ENCODE results near the gene LRBA.

Gene LRBA

DNA sequence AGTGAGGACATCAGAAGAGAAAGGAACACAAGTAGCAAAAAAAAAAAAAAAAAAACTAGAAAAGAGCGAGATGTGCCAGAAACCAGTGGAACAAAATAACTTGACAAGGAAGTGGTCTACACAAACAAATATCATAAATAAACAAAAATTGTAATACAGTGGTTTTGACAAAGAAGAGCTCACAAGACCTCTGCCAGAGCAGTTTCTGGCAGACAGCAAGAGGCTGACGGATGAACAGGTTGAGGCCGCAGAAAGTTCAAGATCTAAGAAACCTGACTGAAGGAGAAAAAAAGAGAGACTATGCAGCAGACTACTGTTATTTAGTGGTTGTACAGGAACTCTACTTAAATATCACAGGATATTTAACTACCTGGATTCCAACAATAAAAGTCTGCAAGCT is 367.0 kb downstream of the LRBA start:
- no peak for DNase-seq

DNA sequence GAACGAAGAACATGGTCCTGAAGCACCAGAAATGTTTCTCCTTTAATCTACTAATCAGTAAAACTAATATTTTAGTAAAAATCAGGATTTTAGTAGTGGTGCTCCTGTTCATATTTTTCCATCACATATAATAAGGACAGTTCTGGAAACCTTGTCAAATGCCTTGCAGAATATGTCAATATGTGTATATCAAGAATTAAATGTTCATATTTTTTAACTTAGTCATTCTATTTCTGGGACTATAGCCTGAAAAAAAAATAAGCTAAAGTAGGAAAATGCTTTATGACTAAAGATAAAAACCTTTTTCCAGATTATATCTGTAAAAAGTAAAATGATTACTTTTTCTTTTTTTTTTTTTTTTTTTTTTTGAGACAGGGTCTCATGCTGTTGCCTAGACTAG is 368.1 kb downstream of the LRBA start:
- no peak for DNase-seq

DNA sequence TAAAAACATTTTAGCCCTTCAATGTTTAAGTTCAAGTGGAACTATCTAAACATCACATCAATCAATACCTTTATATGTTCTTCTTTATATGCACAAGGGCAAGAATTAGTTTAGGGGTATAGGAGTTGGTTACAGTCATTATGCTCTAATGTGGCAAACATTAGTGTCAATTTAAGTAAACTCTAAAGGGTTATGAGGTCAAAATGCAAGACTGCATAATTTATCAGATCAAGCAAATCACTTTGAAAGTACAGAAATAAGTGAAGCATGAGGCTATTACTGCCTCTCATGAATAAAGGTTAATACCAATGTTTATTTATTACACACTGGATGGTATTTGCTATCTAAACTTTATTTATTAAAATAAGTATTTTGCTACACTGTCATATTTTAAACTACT is 373.5 kb downstream of the LRBA start:
- no peak for DNase-seq

DNA sequence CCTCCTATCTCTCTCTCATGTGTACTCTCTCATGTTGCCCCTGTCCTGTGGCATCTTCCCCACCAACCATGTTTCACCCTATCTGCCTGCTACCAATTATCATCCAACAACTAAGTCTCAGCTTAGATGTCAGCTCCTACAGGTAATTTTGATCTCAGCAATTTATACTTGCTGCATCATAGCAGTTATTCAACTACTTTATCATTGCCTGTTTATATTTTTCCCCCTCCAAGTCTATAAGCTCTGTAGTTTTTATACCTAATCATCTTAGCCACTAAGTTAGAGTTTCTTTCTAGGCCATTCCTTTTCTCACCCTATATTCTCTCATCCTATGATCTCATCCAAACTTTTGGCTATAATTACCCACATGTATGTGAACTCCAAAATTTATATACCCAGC is 382.4 kb downstream of the LRBA start:
- no peak for DNase-seq

DNA sequence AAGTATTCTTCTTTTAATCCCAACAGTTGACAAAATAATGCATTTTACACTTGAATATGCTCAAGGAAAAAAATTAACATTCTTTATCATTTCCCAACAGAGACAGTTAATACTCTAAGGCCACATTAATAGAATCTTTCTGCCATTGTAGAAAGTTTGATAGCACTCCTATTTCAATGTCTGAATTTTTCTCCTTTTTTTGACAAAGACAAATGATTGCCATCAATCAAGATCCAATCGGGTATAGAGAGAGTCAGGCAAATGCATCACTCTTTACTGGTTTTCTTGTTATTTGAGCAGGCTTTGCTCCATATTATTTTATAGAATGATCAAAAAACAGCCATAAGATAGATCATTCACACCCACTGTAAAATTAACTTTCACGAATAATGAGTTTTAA is 387.0 kb downstream of the LRBA start:
- DNase-seq, result no peak

DNA sequence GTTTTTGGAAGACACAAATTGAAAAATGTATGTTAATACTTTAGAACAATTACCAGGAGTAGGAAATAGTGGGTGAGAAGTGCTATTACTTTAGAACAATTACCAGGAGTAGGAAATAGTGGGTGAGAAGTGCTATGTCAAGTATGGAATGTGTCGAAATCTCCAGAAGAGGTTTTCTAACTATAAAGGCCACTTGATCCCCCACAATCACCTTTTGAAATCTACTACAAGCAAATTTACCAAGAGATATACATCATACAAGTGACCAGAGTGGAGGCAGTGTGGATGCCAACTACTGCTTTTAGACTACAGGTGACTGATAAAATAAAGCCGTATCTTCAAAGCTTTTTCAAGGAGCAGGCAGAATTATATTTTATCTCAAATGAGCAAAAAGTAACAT is 390.1 kb downstream of the LRBA start:
- DNase-seq, result no peak

DNA sequence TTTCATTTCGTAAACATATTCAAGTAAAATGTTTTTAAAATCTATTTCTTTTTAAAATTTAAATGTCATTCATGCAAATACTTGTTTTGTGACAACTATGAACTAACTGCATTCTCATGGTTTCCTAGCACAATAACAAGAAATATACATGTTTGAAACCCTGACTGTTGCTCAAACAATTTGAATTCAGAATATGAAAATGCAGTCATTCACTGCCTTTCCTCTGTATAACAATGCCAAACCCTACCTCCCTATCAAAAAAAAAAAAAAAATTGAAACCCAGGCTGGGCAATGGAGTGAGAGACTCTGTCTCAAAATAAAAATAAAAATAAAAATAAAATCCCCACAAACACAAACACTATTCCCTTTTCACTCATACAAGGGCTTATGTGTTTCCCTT is 391.0 kb downstream of the LRBA start:
- DNase-seq, result no peak

DNA sequence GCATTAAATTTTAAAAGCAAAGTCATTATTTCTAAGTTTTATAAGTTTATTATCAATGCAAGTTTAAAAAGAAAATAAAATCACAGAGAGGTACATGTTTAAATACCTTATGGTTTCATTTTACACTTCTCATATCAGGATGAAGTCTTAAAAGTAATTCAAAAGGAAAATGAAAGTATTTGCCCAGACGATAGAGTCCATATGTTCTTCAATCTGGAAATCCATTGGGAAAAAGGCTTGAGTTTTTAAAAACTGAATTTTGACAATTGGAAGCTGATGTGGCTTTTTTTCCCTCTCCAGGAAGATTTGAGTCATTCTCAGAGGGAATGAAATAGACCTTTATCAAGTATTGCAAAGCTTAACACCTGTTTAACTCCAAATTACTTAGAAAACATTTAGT is 396.0 kb downstream of the LRBA start:
- DNase-seq, result no peak

DNA sequence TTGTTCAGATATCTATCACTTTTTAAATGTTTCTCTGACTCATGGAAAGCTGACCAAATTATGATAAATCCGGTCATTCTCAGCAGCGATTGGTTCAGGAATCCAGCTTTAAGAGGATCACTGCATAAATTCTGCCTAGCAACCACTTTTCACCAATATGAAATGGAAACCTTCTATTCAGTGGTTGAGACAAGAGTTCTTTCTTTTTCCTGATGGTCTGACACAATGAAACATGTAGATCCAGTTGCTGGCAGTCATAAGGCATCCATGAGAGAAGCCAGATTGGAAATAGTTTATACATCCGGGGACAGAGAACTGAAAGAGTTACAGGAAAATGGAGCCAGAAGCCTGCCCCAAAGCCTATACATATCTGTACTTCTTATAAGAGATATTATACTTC is 406.0 kb downstream of the LRBA start:
- DNase-seq, result no peak

DNA sequence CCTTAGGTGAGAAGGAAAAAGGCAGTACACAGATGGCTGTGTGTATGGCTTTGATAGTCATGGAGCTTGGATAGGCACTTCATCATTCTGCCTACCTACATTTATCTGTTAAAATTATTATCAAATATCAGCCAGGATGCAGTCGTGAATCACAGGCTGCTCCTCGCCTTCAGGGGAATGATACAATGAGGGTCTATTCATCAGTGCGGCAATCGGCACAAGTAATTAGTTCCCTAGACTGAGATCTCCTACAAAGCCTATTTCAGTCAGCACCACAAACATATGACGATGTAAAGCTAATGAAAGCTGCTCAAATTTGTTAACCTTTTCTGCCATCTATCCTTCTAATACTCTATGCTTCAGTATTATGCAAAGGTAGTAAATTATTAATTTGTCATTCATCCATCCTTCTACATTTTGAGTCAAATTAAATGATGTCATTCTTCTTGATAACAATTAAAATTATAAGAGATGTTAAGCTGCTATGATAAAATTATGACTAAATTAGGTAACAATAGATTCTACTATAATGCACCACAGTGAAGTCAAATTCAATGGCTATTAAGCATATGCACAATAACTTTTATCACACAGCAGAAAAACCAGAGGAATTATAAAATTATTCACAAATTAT is 414.2 kb downstream of the LRBA start:
- DNase-seq, result no peak

DNA sequence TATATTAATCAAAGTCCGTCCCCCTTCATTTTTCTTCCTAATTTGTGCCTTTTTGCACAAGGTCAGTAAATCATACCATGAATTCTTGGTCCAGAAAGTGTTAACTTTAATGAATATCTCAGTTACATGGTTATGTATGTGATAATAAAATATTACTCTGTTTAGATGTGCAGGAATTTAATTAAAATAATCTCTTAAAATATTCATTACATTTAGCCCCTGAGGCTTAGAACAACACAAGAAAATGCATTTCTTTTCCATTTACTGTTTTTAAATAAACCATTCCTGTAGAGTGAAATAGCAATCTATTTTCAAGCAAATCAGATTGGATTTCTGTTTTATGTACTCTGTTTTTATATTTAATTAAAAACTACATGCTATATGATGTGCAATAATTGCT is 415.5 kb downstream of the LRBA start:
- no peak for DNase-seq

DNA sequence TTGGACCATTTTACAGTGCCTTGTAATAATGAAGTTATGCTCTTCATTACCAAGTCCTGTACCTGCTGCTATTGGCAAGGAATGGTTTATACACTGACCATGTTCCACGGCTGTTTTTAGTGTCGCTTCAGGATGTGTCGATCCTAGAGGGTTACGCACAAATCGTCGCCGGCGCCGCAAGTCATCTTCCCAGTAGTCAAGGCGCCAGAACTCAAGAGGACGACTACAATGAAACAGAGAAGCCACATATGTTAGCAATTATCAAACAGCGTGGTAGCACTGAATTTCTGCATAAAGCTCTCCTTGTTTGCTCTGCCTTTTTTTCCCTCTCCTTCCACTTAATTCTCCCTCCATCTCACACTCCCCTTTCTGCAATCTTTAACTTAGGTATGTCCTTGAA is 416.2 kb downstream of the LRBA start:
- no peak for DNase-seq

DNA sequence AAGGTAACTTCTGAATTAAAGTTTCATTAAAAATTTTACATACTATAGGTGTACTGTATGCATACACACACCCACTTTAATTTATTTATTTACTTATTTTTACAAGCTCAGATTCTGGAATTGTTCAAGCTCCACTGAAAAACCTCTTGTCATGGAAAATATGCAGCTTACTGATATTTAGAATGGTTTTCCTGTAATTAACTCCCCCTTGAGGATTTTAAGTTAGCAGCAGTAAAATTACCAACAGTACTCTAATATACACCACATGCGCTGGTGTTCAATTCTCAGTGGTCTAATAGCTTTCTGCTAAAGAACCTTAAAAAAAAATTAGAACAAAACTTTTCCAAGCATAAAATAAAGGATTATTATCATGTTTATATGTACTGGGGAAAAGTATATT is 421.1 kb downstream of the LRBA start:
- no peak for DNase-seq

DNA sequence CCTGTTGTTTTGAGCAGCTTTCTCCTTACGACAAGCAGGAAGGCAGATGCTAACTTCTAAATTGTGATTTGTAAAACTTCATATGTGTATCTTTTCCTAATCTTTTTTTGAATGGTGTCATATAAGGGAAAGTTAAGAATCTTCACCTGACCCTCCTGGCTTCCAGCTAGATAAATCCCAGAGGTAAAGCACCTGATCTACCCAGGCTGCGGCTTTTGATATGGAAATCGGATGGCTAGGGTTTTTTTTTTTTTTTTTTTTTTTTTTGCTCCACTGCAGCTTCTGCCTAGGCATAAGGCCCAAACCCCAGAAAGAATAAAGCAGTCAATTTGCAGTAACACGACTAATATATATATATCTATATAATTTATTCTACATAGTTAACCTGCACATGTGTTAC is 423.2 kb downstream of the LRBA start:
- DNase-seq, result no peak

DNA sequence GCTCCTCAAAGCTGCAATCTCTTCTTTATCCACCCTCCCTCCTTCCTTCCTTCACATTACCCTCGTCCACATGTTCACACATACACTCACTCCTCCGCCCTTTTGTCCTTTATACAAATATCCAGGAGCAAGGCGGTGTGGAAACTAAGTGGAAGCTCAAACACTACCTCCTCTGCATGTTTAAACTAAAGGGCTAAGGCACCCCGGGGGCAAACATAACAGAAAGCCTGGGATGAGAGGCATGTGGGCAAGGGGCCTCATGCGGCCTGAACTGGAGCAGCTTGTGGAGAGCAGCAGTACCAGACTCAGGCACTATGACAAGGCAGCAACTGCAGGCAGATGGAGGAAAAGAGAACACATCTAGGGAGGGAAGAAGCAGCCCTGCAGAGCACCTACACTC is 423.7 kb downstream of the LRBA start:
- DNase-seq, result no peak

DNA sequence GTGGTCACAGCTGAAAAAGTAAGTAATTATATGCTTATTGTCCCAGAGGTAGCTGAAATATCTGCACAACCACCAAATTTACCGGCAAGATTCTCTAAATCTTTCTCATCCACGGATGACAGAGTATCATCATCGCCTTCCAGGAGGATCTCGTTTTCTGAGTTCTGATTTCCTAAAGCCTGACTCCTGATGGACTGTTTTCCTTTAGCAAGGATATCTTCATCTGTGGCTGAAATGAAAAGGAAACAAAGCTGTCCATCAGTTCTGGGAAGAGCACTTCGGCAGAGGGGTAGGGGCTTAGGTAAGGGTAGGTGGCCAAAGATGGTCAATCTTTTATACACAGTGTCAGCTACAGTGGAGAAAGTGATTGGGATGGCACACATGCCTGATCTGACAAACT is 424.5 kb downstream of the LRBA start:
- no peak for DNase-seq

DNA sequence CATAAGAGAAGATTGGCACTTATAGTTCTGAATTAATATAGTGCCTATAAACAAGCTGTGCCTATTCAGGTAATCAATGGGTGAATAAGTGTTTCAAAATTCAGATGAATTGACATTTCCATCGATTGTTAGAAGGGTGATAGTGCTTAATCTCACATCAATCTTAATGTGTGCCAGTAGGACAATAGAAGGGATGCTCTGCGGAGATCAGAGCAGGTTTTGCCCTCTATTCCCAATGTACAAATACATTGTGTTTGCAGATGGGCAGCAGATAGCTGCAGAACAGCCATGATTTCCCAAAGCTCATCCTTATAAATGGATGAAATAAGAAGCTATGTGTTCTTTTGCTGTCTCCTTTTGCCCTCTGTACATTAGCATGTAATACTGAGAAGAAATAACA is 425.9 kb downstream of the LRBA start:
- no peak for DNase-seq

DNA sequence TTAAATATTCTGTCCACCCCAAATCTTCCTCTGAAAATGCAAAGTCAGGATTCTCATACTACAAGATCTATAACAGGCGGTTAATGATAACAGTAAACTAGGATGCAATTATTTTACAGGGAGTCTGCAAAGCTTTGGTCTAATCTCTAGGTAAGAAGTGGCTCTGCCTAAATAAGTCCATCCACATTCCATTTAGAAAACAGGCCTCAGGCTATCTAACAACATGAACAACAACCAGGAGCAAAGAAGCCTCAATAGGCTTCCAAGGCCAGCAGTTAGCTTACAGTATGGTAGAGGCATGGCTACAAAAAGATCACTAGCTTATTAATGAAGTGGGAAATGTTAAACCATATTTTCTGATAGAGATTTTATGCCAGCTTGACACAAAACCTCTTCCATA is 426.8 kb downstream of the LRBA start:
- no peak for DNase-seq

DNA sequence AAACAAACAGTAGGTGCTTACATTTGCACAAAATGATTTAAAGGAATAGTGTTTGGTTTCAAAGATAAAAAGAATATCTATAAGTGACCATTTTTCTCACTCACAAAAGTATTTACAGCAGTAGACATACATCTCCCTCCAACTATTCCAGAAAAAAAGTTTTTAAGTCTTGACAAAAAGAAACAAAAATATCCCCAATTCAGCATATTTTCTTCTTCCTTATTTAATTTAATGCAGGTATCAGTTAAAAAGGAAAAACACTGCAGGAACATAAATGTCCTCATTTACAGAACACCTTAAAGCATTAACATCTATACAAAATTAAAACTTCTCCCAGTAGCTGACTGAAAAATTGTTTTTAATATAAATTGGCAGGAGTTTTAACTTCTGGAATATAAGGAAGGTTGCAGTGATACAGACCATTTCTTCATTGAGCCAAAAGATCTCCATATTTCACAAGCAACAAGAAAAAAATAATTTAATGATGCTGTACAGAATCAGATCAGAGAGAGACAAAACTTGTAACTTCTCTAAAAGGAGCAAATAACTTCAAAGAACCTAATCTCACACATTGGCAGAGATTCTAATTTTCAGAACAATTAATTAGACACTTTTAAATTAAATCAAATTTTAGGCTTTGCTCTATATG is 428.8 kb downstream of the LRBA start:
- DNase-seq, result no peak

DNA sequence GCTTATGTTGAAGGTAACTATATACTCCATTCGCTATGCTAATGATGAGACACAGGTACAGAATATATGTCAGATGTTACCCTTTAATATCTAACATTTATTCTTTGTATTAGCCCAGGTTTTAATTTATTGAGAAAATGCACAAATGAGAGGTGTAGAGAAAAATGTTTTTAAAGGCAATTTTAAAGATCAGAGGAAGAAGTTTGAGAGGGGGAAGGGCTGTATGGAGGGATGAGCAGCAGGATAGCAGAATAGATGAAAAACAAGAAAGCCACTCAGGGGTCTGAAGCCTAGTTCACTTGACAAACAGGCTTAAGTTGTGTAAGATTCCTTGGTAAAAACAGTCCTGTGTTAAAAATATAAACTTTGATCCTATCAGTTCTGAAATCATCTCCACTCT is 429.5 kb downstream of the LRBA start:
- DNase-seq, result no peak

DNA sequence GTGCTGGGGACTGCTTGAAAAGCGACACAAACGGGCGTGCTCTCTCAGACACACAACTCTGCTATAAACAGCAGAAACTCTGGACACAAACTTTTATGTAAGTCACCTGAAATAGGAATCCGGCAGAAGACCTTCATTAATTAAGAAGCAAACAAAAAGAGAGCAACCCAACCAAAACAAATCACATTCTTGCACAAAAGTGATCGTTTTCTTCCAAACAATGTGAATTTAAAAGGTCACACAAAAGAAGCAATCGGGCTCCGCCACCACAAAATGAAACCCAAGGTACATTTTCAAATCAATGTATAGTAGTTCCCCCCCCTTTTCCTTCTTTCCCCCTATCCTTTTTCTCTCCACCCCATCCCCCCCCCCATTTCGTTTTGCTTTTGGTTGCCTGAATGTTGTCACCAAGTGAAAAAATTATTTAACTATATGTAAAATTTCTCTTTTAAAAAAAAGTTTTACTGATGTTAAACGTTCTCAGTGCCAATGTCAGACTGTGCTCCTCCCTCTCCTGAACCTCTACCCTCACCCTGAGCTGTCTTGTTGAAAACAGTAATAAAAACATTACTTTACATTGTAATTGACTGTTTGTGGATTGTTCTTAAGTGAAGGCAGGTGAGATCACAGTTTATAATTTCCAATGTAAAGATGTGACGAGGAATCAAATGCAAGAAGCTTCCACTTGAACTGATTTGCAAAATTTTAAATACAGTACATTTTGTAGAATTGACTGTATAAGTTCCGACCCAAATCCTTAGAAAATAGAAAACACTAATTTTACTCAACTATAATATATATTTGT is 430.8 kb downstream of the LRBA start:
- DNase-seq, result no peak

DNA sequence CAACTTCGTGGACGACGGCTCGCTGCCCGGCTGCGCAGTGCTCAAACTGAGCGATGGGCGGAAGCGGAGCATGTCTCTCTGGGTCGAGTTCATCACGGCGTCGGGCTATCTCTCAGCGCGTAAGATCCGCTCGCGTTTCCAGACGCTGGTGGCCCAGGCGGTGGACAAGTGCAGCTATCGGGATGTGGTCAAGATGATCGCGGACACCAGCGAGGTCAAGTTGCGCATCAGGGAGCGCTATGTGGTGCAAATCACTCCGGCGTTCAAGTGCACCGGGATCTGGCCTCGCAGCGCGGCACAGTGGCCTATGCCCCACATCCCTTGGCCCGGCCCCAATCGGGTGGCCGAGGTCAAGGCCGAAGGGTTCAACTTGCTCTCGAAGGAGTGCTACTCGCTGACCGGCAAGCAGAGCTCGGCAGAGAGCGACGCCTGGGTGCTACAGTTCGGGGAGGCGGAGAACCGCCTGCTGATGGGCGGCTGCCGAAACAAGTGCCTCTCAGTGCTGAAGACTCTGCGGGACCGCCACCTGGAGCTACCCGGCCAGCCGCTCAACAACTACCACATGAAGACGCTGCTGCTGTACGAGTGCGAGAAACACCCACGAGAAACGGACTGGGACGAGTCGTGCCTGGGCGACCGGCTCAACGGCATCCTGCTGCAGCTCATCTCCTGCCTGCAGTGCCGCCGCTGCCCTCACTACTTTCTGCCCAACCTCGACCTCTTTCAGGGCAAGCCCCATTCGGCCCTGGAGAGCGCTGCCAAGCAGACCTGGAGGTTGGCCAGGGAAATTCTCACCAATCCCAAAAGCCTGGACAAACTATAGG is 431.6 kb downstream of the LRBA start:
- no peak for DNase-seq

DNA sequence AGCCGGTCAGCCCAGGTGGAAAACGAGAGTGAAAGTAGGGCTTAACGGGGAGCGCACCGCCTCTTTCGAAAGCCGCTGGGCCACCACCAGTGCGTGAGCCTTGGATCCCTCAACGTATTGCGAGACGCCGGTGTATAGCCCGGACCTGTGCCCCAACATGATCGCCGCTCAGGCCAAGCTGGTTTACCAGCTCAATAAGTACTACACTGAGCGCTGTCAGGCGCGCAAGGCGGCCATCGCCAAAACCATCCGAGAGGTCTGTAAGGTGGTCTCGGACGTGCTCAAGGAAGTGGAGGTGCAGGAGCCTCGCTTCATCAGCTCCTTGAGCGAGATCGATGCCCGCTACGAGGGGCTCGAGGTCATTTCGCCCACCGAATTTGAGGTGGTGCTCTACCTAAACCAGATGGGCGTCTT is 432.2 kb downstream of the LRBA start:
- DNase-seq, result no peak

Data from amniotic stem cell (primary cell).